Neutrophil (primary cell): Measurements from ENCODE around the gene ERGIC1.
"Not testable (repeated sequence)": the region's sequence is repeated elsewhere in the genome, so short reads cannot be mapped to it uniquely, and the experiment has no call there.

Source experiments
- H3K27ac ChIP-seq: fragments of 200-600 bp; sonication (generic); 2 replicates; pipeline ENCODE4 v1.5.1; 2016; ENCODE audit warnings: mild to moderate bottlenecking, moderate library complexity
- H3K27me3 ChIP-seq: fragments of 200-600 bp; sonication (generic); 2 replicates; pipeline ENCODE4 v1.6.0; 2016; ENCODE audit warnings: mild to moderate bottlenecking
- H3K36me3 ChIP-seq: fragments of 200-600 bp; sonication (generic); 2 replicates; pipeline ENCODE4 v1.5.1; 2017
- H3K4me1 ChIP-seq, 2 experiments: fragments of 200-600 bp in 1 of 2; sonication (generic) in 1 of 2; 1 replicate in 1 of 2; 2 replicates in 1 of 2; pipeline versions ENCODE4 v1.5.1 to v1.6.1; 2013 to 2016; ENCODE audit warnings: low read depth in 1 of 2, low read length in 1 of 2, mild to moderate bottlenecking in 1 of 2, moderate library complexity in 1 of 2; ENCODE audit not compliant: control insufficient read depth in 1 of 2, insufficient read depth in 1 of 2
- H3K4me3 ChIP-seq, 2 experiments: fragments of 200-600 bp in 1 of 2; sonication (generic) in 1 of 2; 1 replicate in 1 of 2; 2 replicates in 1 of 2; pipeline ENCODE4 v1.5.1; 2013 to 2016; ENCODE audit warnings: low read depth in 1 of 2, low read length in 1 of 2, mild to moderate bottlenecking in 1 of 2, moderate library complexity in 1 of 2
- H3K9me3 ChIP-seq: fragments of 200-600 bp; sonication (generic); 2 replicates; pipeline ENCODE4 v1.5.1; 2016
- TF ChIP-seq, protein P1 (sequence below): fragments of 200-600 bp; sonication (generic); IDR thresholded peaks from 2 replicates; pipeline ENCODE4 v1.5.1; 2016; ENCODE audit warnings: antibody characterized with exemption

ERGIC1 gene

DNA sequence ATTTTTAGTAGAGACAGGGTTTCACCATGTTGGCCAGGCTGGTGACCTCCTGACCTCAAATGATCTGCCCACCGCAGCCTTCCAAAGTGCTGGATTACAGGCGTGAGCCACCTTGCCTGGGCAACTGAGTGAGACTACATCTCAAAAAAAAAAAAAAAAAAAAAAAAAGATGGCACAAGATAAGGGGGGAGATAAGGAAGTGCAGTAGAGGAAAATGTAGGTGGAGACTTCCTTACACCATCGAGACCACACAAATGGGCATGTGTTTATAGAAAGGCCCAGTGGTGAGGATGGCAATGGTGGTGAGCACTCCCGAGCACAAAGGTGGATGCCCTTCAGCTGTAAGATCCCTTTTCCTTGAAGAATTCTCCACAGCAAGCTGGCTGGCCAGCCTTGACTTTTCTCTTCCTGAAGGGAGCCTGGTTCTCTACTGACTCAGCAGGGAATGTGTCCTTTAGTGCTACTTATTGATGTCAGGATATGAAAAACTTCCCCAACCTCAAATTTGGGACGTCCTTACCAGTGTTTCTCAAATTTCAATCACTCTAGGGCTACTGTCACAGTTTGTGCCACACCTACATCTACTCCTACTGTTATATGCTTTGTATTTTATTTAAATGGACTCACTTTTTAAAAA, 28.2 kb downstream of the ERGIC1 start:
- H3K27ac ChIP-seq, result peak overlapping the region; percentile 50
- no peaks in the 10 kb centered on the region for H3K4me1 ChIP-seq
- no peaks in the 10 kb centered on the region for H3K36me3 ChIP-seq
- TF ChIP-seq, protein P1, sequence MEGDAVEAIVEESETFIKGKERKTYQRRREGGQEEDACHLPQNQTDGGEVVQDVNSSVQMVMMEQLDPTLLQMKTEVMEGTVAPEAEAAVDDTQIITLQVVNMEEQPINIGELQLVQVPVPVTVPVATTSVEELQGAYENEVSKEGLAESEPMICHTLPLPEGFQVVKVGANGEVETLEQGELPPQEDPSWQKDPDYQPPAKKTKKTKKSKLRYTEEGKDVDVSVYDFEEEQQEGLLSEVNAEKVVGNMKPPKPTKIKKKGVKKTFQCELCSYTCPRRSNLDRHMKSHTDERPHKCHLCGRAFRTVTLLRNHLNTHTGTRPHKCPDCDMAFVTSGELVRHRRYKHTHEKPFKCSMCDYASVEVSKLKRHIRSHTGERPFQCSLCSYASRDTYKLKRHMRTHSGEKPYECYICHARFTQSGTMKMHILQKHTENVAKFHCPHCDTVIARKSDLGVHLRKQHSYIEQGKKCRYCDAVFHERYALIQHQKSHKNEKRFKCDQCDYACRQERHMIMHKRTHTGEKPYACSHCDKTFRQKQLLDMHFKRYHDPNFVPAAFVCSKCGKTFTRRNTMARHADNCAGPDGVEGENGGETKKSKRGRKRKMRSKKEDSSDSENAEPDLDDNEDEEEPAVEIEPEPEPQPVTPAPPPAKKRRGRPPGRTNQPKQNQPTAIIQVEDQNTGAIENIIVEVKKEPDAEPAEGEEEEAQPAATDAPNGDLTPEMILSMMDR, result no peak
- no peak overlapping the region for H3K4me3 ChIP-seq
- no peaks in the 10 kb centered on the region for H3K9me3 ChIP-seq
- no peaks in the 10 kb centered on the region for H3K27me3 ChIP-seq

DNA sequence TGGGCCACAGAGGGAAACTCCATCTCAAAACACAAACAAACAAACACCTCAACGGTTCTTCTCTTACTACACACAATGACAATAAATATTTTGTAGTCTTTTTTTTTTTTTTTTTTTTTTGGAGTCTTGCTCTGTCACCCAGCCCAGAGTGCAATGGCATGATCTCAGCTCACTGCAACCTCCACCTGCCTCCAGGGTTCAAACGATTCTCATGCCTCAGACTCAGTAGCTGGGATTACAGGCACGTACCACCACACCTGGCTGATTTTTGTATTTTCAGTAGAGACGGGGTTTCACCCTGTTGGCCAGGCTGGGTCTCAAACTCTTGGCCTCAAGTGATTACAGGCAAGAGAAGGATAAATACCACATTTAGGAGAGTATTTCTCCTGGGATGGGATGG, 30.1 kb downstream of the ERGIC1 start:
- H3K4me3 ChIP-seq, H3K27me3 ChIP-seq, H3K9me3 ChIP-seq, H3K36me3 ChIP-seq, H3K4me1 ChIP-seq, H3K27ac ChIP-seq: not testable (repeated sequence)

DNA sequence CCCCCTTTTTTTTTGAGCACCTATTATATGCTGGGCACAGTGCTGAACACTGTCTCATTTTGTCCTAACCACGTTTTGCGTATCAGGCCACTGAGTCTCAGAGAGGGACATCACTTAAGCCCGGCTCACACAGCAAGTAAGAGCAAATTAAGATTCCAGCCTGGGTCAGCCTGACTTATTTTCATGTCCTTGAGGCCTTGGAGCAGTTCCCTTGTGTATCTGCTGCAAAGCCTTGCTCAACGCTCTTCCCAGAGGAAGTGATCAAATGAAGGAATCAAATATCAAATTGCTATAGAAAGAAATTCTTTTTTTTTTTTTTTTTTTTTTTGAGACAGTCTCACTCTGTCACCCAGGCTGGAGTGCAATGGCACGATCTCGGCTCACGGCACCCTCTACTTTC, 30.7 kb downstream of the ERGIC1 start:
- H3K9me3 ChIP-seq, result no peaks in the 10 kb centered on the region
- H3K4me1 ChIP-seq, result no peaks in the 10 kb centered on the region
- no peaks in the 10 kb centered on the region for H3K27me3 ChIP-seq
- TF ChIP-seq, protein P1, result no peak
- H3K4me3 ChIP-seq, result no peak overlapping the region
- no peaks in the 10 kb centered on the region for H3K36me3 ChIP-seq
- no peak overlapping the region for H3K27ac ChIP-seq

DNA sequence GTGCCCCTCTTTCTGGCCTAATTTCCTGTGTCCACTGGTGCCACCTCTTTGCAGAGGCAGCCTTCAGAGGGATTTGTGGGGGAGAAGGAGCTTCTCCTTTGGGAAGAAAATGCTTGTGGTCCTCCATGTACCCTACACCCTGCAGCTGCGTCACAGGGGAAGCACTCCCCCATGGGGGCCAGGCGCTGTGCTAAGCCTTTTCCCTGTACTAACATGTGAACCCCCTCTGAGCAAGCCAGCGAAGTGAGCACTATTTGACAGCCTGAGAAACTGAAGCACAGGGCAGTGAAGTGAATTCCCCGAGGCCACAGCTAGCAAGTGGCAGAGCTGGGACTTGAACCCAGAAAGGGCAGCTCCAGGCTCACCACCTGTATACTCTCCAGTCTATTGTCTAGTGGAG, 32.3 kb downstream of the ERGIC1 start:
- H3K27me3 ChIP-seq, result no peaks in the 10 kb centered on the region
- no peaks in the 10 kb centered on the region for H3K36me3 ChIP-seq
- no peaks in the 10 kb centered on the region for H3K9me3 ChIP-seq
- H3K27ac ChIP-seq, result no peak overlapping the region
- TF ChIP-seq, protein P1, result no peak
- H3K4me3 ChIP-seq, result no peak overlapping the region
- peaks cover 5 to 7% of the 10 kb centered on the region in 2 experiments for H3K4me1 ChIP-seq

DNA sequence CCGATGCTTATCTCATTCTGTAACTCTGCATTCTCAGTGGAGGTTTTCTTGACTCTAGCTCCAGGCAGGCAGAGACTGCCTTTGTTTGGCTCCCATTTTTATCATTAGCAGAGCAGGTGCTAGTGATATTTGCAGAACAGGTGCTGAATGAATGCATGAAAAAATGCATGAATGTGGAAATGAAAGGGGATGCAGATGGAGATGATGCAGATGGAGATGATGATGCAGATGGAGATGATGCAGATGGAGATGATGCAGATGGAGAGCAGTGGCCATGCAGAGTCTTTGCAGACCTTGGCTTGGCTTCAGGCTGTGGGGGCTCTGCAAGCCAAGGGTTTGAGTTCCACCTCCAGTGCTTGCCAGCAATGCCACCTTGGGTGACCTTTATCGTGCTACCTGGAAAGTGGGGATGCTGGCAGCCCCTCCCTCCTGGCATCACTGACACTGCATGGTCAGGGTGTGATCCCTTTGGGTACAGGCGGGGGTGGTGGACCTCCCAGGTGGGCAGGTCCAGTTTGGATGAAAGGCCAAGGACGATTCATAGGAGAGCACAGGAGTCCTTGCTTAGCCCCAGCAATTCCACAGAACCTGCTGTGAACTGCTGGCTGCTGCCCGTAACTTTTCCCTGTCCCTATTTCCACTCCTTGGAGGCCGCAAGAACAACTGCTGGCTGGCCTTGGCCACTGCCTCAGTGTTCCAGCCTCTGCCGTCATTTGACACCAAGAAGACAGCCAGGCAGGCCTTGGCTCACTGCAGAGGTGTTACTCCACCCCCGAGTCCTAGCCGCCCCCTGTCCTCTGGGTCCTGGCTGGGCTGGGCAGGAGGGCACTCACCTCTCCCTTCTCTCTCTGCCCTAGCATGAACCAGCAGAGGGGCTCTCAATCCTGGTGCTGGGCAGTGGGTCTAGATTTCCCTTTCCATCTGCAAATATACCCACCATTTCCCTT, 33.0 kb downstream of the ERGIC1 start:
- Histone ChIP-seq H3K4me1 (peaks cover 5 to 7% of the 10 kb centered on the region in 2 experiments), H3K27ac (no peak overlapping the region), H3K9me3 (no peaks in the 10 kb centered on the region), H3K36me3 (no peaks in the 10 kb centered on the region), H3K27me3 (no peaks in the 10 kb centered on the region), H3K4me3 (no peak overlapping the region)
- TF ChIP-seq, protein P1, result no peak
